ENCODE results near the gene TBX18.
A peak's percentile ranks its signal among the peaks of the same experiment; 100 is the strongest.

Gene TBX18

DNA sequence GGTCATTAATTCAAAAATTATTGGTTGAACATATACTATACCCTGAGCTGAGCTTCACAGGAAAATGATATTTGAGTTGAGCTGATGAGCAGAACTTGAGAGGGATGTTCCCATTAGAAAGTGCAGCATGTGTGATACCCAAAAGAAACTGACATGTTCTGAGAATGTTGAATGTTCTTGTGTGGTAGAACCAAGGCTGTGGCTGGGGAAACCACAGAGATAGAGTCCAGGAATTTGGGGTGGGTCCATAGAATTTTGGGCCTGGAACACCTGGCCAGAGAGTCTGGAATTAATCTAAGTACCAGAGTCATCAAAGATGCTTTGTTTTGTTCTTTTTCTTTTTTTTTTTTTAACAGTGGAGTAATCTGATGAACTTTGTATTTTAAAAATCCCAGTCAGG, 88.7 kb downstream of the TBX18 start:
- Histone ChIP-seq H3K27ac (ENCODE audit: low read depth, low read length) (no peak overlapping the region), H3K4me1 (ENCODE audit: control insufficient read depth, low read depth, low read length) (no peaks in the 10 kb centered on the region), H3K23ac (ENCODE audit: low read length) (no peak overlapping the region), H3K79me1 (ENCODE audit: low read length) (no peaks in the 10 kb centered on the region), H2BK120ac (ENCODE audit: low read depth, low read length) (no peak overlapping the region), H3K4ac (ENCODE audit: low read depth, low read length) (no peak overlapping the region), H3K79me2 (ENCODE audit: control insufficient read depth, insufficient read depth, low read length) (no peaks in the 10 kb centered on the region), H3K4me2 (ENCODE audit: low read length) (no peak overlapping the region), H2BK5ac (ENCODE audit: low read length) (no peak overlapping the region), H2BK15ac (replicated peaks; ENCODE audit: low read depth) (no peak overlapping the region), H2AK5ac (ENCODE audit: low read length) (no peak overlapping the region), H3K36me3 (ENCODE audit: control insufficient read depth, insufficient read depth, low read length) (no peaks in the 10 kb centered on the region), H4K8ac (ENCODE audit: low read depth, low read length) (no peak overlapping the region), H3K27me3 (ENCODE audit: insufficient read depth, low read length, poor library complexity) (no peaks in the 10 kb centered on the region), H3K9ac (ENCODE audit: low read length) (no peak overlapping the region), H3K56ac (ENCODE audit: low read length) (no peak overlapping the region), H4K5ac (ENCODE audit: low read length) (no peak overlapping the region), H3K18ac (ENCODE audit: low read length) (no peak overlapping the region), H3K4me3 (ENCODE audit: low read length) (no peak overlapping the region)
- DNase-seq = no peak

GRCh38 chr6:84674395-84674794, 90.0 kb downstream of the TBX18 start:
- H3K4me2 ChIP-seq (ENCODE audit: low read length) = no peak overlapping the region
- no peak overlapping the region for H3K56ac ChIP-seq (ENCODE audit: low read length)
- H3K4me1 ChIP-seq (ENCODE audit: control insufficient read depth, low read depth, low read length) = no peaks in the 10 kb centered on the region
- H2BK120ac ChIP-seq (ENCODE audit: low read depth, low read length) = no peak overlapping the region
- H3K79me1 ChIP-seq (ENCODE audit: low read length) = no peaks in the 10 kb centered on the region
- no peak overlapping the region for H2BK15ac ChIP-seq (replicated peaks; ENCODE audit: low read depth)
- no peak overlapping the region for H3K4me3 ChIP-seq (ENCODE audit: low read length)
- no peak overlapping the region for H3K23ac ChIP-seq (ENCODE audit: low read length)
- H3K79me2 ChIP-seq (ENCODE audit: control insufficient read depth, insufficient read depth, low read length) = no peaks in the 10 kb centered on the region
- DNase-seq = no peak
- H3K36me3 ChIP-seq (ENCODE audit: control insufficient read depth, insufficient read depth, low read length) = no peaks in the 10 kb centered on the region
- no peak overlapping the region for H2BK5ac ChIP-seq (ENCODE audit: low read length)
- H4K5ac ChIP-seq (ENCODE audit: low read length) = no peak overlapping the region
- H3K27ac ChIP-seq (ENCODE audit: low read depth, low read length) = no peak overlapping the region
- H4K8ac ChIP-seq (ENCODE audit: low read depth, low read length) = no peak overlapping the region
- H3K4ac ChIP-seq (ENCODE audit: low read depth, low read length) = no peak overlapping the region
- H3K27me3 ChIP-seq (ENCODE audit: insufficient read depth, low read length, poor library complexity) = no peaks in the 10 kb centered on the region
- no peak overlapping the region for H2AK5ac ChIP-seq (ENCODE audit: low read length)
- H3K18ac ChIP-seq (ENCODE audit: low read length) = no peak overlapping the region
- H3K9ac ChIP-seq (ENCODE audit: low read length) = no peak overlapping the region

GRCh38 chr6:84671183-84671582, 93.2 kb downstream of the TBX18 start:
- no peak overlapping the region for H2BK15ac ChIP-seq (replicated peaks; ENCODE audit: low read depth)
- H3K23ac ChIP-seq (ENCODE audit: low read length) = no peak overlapping the region
- no peak overlapping the region for H2AK5ac ChIP-seq (ENCODE audit: low read length)
- H3K79me1 ChIP-seq (ENCODE audit: low read length) = no peaks in the 10 kb centered on the region
- H3K4me1 ChIP-seq (ENCODE audit: control insufficient read depth, low read depth, low read length) = no peaks in the 10 kb centered on the region
- H3K9ac ChIP-seq (ENCODE audit: low read length) = no peak overlapping the region
- H3K27ac ChIP-seq (ENCODE audit: low read depth, low read length) = no peak overlapping the region
- no CpG with 5 or more reads among the region's 2 CpGs for WGBS (ENCODE audit: extremely low coverage, insufficient coverage, low lambda C conversion rate)
- H2BK5ac ChIP-seq (ENCODE audit: low read length) = no peak overlapping the region
- H3K4me2 ChIP-seq (ENCODE audit: low read length) = no peak overlapping the region
- no peak overlapping the region for H3K56ac ChIP-seq (ENCODE audit: low read length)
- H3K79me2 ChIP-seq (ENCODE audit: control insufficient read depth, insufficient read depth, low read length) = no peaks in the 10 kb centered on the region
- no peak overlapping the region for H4K8ac ChIP-seq (ENCODE audit: low read depth, low read length)
- no peaks in the 10 kb centered on the region for H3K27me3 ChIP-seq (ENCODE audit: insufficient read depth, low read length, poor library complexity)
- no peak overlapping the region for H3K4me3 ChIP-seq (ENCODE audit: low read length)
- no peak overlapping the region for H4K5ac ChIP-seq (ENCODE audit: low read length)
- no peak for DNase-seq
- no peak overlapping the region for H3K4ac ChIP-seq (ENCODE audit: low read depth, low read length)
- no peak overlapping the region for H2BK120ac ChIP-seq (ENCODE audit: low read depth, low read length)
- no peak overlapping the region for H3K18ac ChIP-seq (ENCODE audit: low read length)
- no peaks in the 10 kb centered on the region for H3K36me3 ChIP-seq (ENCODE audit: control insufficient read depth, insufficient read depth, low read length)

DNA sequence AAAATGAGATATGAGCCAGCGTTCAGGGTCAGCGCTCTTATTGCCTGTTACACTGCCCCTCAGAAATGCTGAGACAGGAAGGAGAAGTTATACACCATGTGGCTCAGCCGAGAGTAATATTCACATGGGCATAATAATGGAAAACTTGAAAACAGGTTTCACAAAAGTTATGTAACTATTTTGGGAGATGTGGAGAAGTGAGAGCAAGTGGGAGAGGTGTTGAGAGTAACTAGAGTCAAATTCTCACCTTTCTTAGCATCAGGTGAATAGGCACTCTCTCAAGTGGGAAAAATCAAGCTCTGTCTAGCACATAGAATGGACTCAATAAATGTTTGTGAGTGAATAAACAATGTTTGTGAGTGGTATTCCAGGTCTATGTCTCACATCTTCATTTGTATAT, 94.5 kb downstream of the TBX18 start:
- no peak overlapping the region for H3K56ac ChIP-seq (ENCODE audit: low read length)
- DNase-seq = no peak
- no peak overlapping the region for H4K8ac ChIP-seq (ENCODE audit: low read depth, low read length)
- no peaks in the 10 kb centered on the region for H3K79me2 ChIP-seq (ENCODE audit: control insufficient read depth, insufficient read depth, low read length)
- H4K5ac ChIP-seq (ENCODE audit: low read length) = no peak overlapping the region
- H2AK5ac ChIP-seq (ENCODE audit: low read length) = no peak overlapping the region
- no peak overlapping the region for H3K4me3 ChIP-seq (ENCODE audit: low read length)
- H2BK120ac ChIP-seq (ENCODE audit: low read depth, low read length) = no peak overlapping the region
- no peak overlapping the region for H3K27ac ChIP-seq (ENCODE audit: low read depth, low read length)
- no peaks in the 10 kb centered on the region for H3K36me3 ChIP-seq (ENCODE audit: control insufficient read depth, insufficient read depth, low read length)
- no peak overlapping the region for H2BK5ac ChIP-seq (ENCODE audit: low read length)
- no peaks in the 10 kb centered on the region for H3K79me1 ChIP-seq (ENCODE audit: low read length)
- H3K4ac ChIP-seq (ENCODE audit: low read depth, low read length) = no peak overlapping the region
- no peaks in the 10 kb centered on the region for H3K27me3 ChIP-seq (ENCODE audit: insufficient read depth, low read length, poor library complexity)
- H2BK15ac ChIP-seq (replicated peaks; ENCODE audit: low read depth) = no peak overlapping the region
- H3K23ac ChIP-seq (ENCODE audit: low read length) = no peak overlapping the region
- H3K9ac ChIP-seq (ENCODE audit: low read length) = no peak overlapping the region
- H3K18ac ChIP-seq (ENCODE audit: low read length) = no peak overlapping the region
- no peak overlapping the region for H3K4me2 ChIP-seq (ENCODE audit: low read length)
- WGBS (ENCODE audit: extremely low coverage, insufficient coverage, low lambda C conversion rate) = no CpG with 5 or more reads among the region's 3 CpGs
- no peaks in the 10 kb centered on the region for H3K4me1 ChIP-seq (ENCODE audit: control insufficient read depth, low read depth, low read length)

DNA sequence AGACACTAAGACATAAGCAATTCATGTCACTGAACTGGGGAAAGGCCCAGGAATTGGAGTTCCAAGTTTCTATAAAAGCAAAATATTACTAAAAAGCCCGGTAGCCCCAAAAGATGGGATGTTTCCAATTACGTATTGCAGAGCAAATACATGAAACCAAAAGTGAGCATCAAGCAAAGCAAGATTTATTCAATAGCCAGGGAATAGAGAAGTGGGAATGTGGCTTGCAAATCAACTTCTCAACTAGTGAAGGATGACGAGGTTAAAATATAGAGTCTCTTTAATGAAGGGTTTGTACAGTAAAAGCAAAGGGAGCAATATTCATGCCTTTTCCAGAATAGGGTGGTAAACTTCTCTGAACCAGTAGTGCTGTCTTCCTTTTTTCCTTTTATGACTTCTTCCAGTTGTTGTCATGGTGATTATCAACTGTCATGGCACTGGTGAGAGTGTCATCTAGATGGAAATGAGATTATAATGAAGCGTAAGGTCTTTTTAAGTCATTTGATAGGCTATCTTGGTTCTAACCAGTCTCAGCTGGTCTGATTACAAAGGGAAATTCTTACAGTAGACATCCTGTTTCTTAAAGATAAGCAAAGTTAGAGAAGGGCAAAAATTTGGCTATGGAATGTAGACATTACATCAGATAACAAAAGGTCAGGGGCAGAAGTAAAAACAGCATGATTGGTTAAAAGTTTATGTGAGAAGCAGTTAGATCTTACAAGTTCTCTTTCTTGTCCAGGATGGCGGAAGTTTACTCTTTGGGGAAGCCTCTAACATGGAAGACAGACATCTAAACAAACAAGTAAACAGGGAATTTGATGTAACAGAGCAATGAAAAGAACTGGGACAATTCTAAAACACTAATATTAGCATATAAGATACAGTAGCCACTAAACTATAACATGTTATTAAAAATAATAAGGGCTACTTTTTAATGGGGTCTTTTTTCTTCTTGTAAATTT, 96.9 kb downstream of the TBX18 start:
- Histone ChIP-seq H2BK15ac (replicated peaks; ENCODE audit: low read depth) (no peak overlapping the region), H2BK5ac (ENCODE audit: low read length) (no peak overlapping the region), H3K79me1 (ENCODE audit: low read length) (no peaks in the 10 kb centered on the region), H3K79me2 (ENCODE audit: control insufficient read depth, insufficient read depth, low read length) (no peaks in the 10 kb centered on the region), H3K36me3 (ENCODE audit: control insufficient read depth, insufficient read depth, low read length) (no peaks in the 10 kb centered on the region), H3K4me2 (ENCODE audit: low read length) (no peak overlapping the region), H3K4me3 (ENCODE audit: low read length) (no peak overlapping the region), H3K23ac (ENCODE audit: low read length) (no peak overlapping the region), H3K4me1 (ENCODE audit: control insufficient read depth, low read depth, low read length) (no peaks in the 10 kb centered on the region), H3K27me3 (ENCODE audit: insufficient read depth, low read length, poor library complexity) (no peaks in the 10 kb centered on the region), H3K27ac (ENCODE audit: low read depth, low read length) (no peak overlapping the region), H3K9ac (ENCODE audit: low read length) (no peak overlapping the region), H2AK5ac (ENCODE audit: low read length) (no peak overlapping the region), H3K56ac (ENCODE audit: low read length) (no peak overlapping the region), H3K18ac (ENCODE audit: low read length) (no peak overlapping the region), H2BK120ac (ENCODE audit: low read depth, low read length) (no peak overlapping the region), H4K5ac (ENCODE audit: low read length) (no peak overlapping the region), H3K4ac (ENCODE audit: low read depth, low read length) (no peak overlapping the region), H4K8ac (ENCODE audit: low read depth, low read length) (no peak overlapping the region)
- peak; percentile 88 for DNase-seq
- WGBS (ENCODE audit: extremely low coverage, insufficient coverage, low lambda C conversion rate) = no CpG with 5 or more reads among the region's 5 CpGs

DNA sequence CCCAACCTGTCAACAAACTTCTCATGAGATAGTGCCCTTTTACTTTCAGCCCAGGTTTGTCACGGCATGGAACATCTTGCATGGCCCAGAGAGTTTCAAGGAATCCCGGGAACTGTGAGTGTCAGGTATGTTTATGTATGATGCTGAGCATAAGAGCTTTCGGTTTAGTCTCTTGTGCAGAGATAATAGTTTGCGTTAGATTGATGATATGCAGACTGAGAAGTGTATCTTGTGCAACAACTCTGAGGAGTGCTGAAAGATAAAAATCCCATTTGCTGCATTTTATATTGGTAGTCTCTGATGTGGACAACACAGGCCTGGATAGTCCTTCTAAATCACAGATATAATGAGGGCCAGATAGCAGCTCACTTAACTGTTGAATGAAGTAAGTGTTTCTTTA, 99.0 kb downstream of the TBX18 start:
- no peak overlapping the region for H2AK5ac ChIP-seq (ENCODE audit: low read length)
- no peak overlapping the region for H3K18ac ChIP-seq (ENCODE audit: low read length)

More for the DNA sequence above, 99.0 kb downstream of the TBX18 start:
- no peaks in the 10 kb centered on the region for H3K4me1 ChIP-seq (ENCODE audit: control insufficient read depth, low read depth, low read length)
- no peak overlapping the region for H3K56ac ChIP-seq (ENCODE audit: low read length)
- H3K4me2 ChIP-seq (ENCODE audit: low read length) = no peak overlapping the region
- no CpG with 5 or more reads among the region's 4 CpGs for WGBS (ENCODE audit: extremely low coverage, insufficient coverage, low lambda C conversion rate)
- H3K27ac ChIP-seq (ENCODE audit: low read depth, low read length) = no peak overlapping the region
- no peak overlapping the region for H2BK15ac ChIP-seq (replicated peaks; ENCODE audit: low read depth)
- no peak overlapping the region for H4K5ac ChIP-seq (ENCODE audit: low read length)
- H3K27me3 ChIP-seq (ENCODE audit: insufficient read depth, low read length, poor library complexity) = no peaks in the 10 kb centered on the region
- H3K79me1 ChIP-seq (ENCODE audit: low read length) = no peaks in the 10 kb centered on the region
- DNase-seq = peak; percentile 18
- no peak overlapping the region for H2BK5ac ChIP-seq (ENCODE audit: low read length)
- no peak overlapping the region for H2BK120ac ChIP-seq (ENCODE audit: low read depth, low read length)
- H3K4ac ChIP-seq (ENCODE audit: low read depth, low read length) = no peak overlapping the region
- H3K9ac ChIP-seq (ENCODE audit: low read length) = no peak overlapping the region
- H4K8ac ChIP-seq (ENCODE audit: low read depth, low read length) = no peak overlapping the region
- H3K23ac ChIP-seq (ENCODE audit: low read length) = no peak overlapping the region
- no peak overlapping the region for H3K4me3 ChIP-seq (ENCODE audit: low read length)
- H3K79me2 ChIP-seq (ENCODE audit: control insufficient read depth, insufficient read depth, low read length) = no peaks in the 10 kb centered on the region
- H3K36me3 ChIP-seq (ENCODE audit: control insufficient read depth, insufficient read depth, low read length) = no peaks in the 10 kb centered on the region

Measured in mesendoderm (in vitro differentiated cells).